Stomach (tissue), 9 donors: Measurements from ENCODE around the gene MAP3K19. TPM values are rescaled to one million over a fixed set of nuclear protein-coding genes. Genes with fewer than 3 reads are reported as not detected.

Experiments used
- DNase-seq, 2 donors: peaks; one replicate each; pipeline versions ENCODE4 v3.0.0 to v3.0.0-alpha.2; 2013 to 2019
- H3K27ac ChIP-seq, 5 donors: fragments of 200-600 bp in 4 of 5; sonication (generic) in 4 of 5; one replicate each; pipeline ENCODE4 v1.5.1; 2013 to 2019; ENCODE audit warnings: mild to moderate bottlenecking in 1 of 5, moderate library complexity in 1 of 5
- H3K27me3 ChIP-seq, 3 donors: fragments of 200-600 bp; sonication (generic); one replicate each; pipeline ENCODE4 v1.5.1; 2017 to 2019; ENCODE audit warnings: mixed run types in 1 of 3
- H3K36me3 ChIP-seq, 4 donors: fragments of 200-600 bp; sonication (generic); 1 replicate in 3 of 4; 2 replicates in 1 of 4; pipeline ENCODE4 v1.5.1; 2016 to 2019
- H3K4me1 ChIP-seq, 4 donors: fragments of 200-600 bp; sonication (generic); one replicate each; pipeline ENCODE4 v1.5.1; 2016 to 2019
- H3K4me3 ChIP-seq, 4 donors: fragments of 200-600 bp; sonication (generic) in 3 of 4; one replicate each; pipeline ENCODE4 v1.5.1; 2016 to 2019; ENCODE audit warnings: mild to moderate bottlenecking in 1 of 4
- H3K9me3 ChIP-seq, 4 donors: fragments of 200-600 bp; sonication (generic); one replicate each; pipeline ENCODE4 v1.5.1; 2016 to 2019
- EP300 ChIP-seq: sonication (generic); formaldehyde crosslinking; IDR thresholded peaks from one replicate; pipeline ENCODE4 v1.6.1; 2017; ENCODE audit warnings: antibody characterized with exemption
- POLR2A ChIP-seq, 4 donors: fragments of 450-650 bp; IDR thresholded peaks; one replicate each; pipeline ENCODE4 v1.6.1; 2016; ENCODE audit warnings: antibody characterized with exemption in 4 of 4, control low read depth in 2 of 4, mild to moderate bottlenecking in 1 of 4, moderate library complexity in 1 of 4
- POLR2AphosphoS5 ChIP-seq, 3 donors: sonication (generic); formaldehyde crosslinking; IDR thresholded peaks; one replicate each; pipeline ENCODE4 v1.6.1; 2016; ENCODE audit warnings: antibody characterized with exemption in 3 of 3
- WGBS, 5 donors: extraction: QIAGEN DNeasy Blood & Tissue Kit in 3 of 5; methylation state at CpG; one replicate each; pipeline versions ENCODE4 v1.1.5 to v1.1.7; 2013 to 2018; 5-methylcytosine and 5-hydroxymethylcytosine counted together
- intact Hi-C: fragments of 100-400 bp; cut with DNase I; formaldehyde crosslinking; loops from one replicate; pipeline ENCODE4 v1.15.1; 2023; ENCODE audit warnings: low total_unique reads
- polyA plus RNA-seq, 3 donors: library from polyadenylated mRNA; stranded (reverse); fragments of 200-250 nt; gene quantifications; one replicate each; pipeline ENCODE4 v1.2.3, GENCODE V29; 2013
- total RNA-seq, 5 donors: library from RNA; depleted of rRNA; stranded (reverse); fragments of >200 nt; gene quantifications; one replicate each; pipeline versions ENCODE4 v1.1.0 to v1.2.3, GENCODE V29; 2014 to 2016
- TF ChIP-seq, protein P1 (sequence below), 7 experiments: fragments of 450-650 bp in 4 of 7; fragments of 200-600 bp in 3 of 7; sonication (generic) in 3 of 7; IDR thresholded peaks; one replicate each; pipeline ENCODE4 v1.5.1; 2016 to 2019; ENCODE audit warnings: antibody characterized with exemption in 7 of 7, control low read depth in 2 of 7, mild to moderate bottlenecking in 1 of 7
- donor health status: healthy with polysubstance abuse.
- donor health status: Bipolar disorder and iron deficiency.
- donor health status: healthy.

Gene MAP3K19
- total and polyA plus RNA-seq, 8 donors: 1.1 TPM; not detected in 7

DNA sequence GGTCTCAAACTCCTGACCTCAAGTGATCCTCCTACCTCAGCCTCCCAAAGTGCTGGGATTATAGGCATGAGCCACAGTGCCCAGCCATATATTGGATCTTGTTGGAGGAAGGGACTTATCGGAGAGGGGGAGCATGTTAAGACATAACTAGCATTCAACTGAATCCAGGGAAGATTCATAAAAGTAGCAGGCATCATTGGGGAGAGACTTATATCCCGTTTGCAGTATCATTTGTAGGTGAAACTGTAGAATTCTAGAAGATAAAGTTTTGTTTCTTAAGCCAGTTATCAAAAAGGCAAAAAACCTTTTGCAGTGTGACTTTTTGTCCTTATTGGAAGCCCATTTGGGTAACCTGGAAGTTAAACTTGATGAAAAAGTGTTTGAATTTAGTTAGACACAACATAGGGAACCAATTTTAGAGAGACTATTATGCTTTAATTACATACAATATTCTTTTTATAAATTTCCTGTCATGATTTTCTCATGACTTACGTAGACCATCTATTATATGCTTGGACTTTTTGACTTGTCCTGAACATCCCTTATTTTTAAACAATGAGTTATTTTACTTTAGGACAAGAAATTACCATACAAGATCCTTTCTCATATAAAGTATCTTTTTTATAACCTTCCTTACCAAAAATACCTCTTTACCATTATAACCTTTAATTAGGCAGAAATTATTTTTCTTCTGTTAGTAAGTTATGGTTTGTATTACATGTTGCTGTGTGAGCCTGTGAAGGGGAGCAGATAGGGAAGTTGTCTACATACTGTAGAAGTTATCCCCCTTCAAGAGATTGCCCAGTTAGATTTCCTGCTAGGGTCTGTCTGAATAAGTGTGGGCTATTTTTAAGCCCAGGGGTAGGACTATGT lies 25.1 kb upstream of the MAP3K19 start:
- 95 to 97% (median 97%) methylated on average over 3 of the region's 3 CpGs for WGBS, 5 donors
- Histone ChIP-seq H3K36me3 (peaks cover 0 to 13% (median 9%) of the 10 kb centered on the region in 4 donors), H3K4me3 (no peak overlapping the region), H3K27me3 (no peaks in the 10 kb centered on the region), H3K27ac (no peak overlapping the region), H3K9me3 (peaks cover 0 to 16% (median 2%) of the 10 kb centered on the region in 4 donors), H3K4me1 (peaks cover 0 to 25% (median 17%) of the 10 kb centered on the region in 4 donors)
- intact Hi-C loops: no loop called here
- TF ChIP-seq EP300: no peak
- TF ChIP-seq, protein P1, sequence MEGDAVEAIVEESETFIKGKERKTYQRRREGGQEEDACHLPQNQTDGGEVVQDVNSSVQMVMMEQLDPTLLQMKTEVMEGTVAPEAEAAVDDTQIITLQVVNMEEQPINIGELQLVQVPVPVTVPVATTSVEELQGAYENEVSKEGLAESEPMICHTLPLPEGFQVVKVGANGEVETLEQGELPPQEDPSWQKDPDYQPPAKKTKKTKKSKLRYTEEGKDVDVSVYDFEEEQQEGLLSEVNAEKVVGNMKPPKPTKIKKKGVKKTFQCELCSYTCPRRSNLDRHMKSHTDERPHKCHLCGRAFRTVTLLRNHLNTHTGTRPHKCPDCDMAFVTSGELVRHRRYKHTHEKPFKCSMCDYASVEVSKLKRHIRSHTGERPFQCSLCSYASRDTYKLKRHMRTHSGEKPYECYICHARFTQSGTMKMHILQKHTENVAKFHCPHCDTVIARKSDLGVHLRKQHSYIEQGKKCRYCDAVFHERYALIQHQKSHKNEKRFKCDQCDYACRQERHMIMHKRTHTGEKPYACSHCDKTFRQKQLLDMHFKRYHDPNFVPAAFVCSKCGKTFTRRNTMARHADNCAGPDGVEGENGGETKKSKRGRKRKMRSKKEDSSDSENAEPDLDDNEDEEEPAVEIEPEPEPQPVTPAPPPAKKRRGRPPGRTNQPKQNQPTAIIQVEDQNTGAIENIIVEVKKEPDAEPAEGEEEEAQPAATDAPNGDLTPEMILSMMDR (IDR thresholded peaks at IDR 0.05): no peak
- TF ChIP-seq POLR2AphosphoS5 (IDR thresholded peaks at IDR 0.05): no peak
- no peak for TF ChIP-seq POLR2A (IDR thresholded peaks at IDR 0.05)
- no peak for DNase-seq

GRCh38 chr2:135066710-135067109 lies 19.5 kb upstream of the MAP3K19 start:
- peaks cover 0 to 34% (median 15%) of the 10 kb centered on the region in 4 donors for H3K4me1 ChIP-seq
- TF ChIP-seq, protein P1 (IDR thresholded peaks at IDR 0.05): no peak
- TF ChIP-seq POLR2AphosphoS5 (IDR thresholded peaks at IDR 0.05) (no peak), EP300 (no peak), POLR2A (IDR thresholded peaks at IDR 0.05) (no peak)
- no peak overlapping the region for H3K27ac ChIP-seq
- peaks cover 0 to 16% (median 13%) of the 10 kb centered on the region in 4 donors for H3K36me3 ChIP-seq
- no peak for DNase-seq
- no peak overlapping the region for H3K4me3 ChIP-seq
- intact Hi-C loops: no loop called here
- H3K9me3 ChIP-seq: peaks cover 0 to 8% (median under 1%) of the 10 kb centered on the region in 4 donors
- WGBS, 5 donors: 76 to 92% (median 91%) methylated on average over 1 of the region's 1 CpG
- H3K27me3 ChIP-seq: no peaks in the 10 kb centered on the region

- 90 to 98% (median 95%) methylated on average over 2 of the region's 2 CpGs for WGBS, 5 donors
- DNase-seq: no peak
- H3K9me3 ChIP-seq: no peaks in the 10 kb centered on the region
- H3K4me1 ChIP-seq: peaks cover 0 to 33% (median 16%) of the 10 kb centered on the region in 4 donors
- H3K4me3 ChIP-seq: no peak overlapping the region
- H3K27me3 ChIP-seq: no peaks in the 10 kb centered on the region
- peaks cover 10 to 36% (median 28%) of the 10 kb centered on the region in 4 donors for H3K36me3 ChIP-seq
- no peak overlapping the region for H3K27ac ChIP-seq
- TF ChIP-seq, protein P1 (IDR thresholded peaks at IDR 0.05): no peak
- no peak for TF ChIP-seq POLR2AphosphoS5 (IDR thresholded peaks at IDR 0.05)
- TF ChIP-seq EP300: no peak
- no peak for TF ChIP-seq POLR2A (IDR thresholded peaks at IDR 0.05)
- intact Hi-C loops: no loop called here
Observed at GRCh38 chr2:135064149-135064548, 16.9 kb upstream of the MAP3K19 start.

- H3K27me3 ChIP-seq: no peaks in the 10 kb centered on the region
- no peak overlapping the region for H3K4me3 ChIP-seq
- no peaks in the 10 kb centered on the region for H3K9me3 ChIP-seq
- DNase-seq: no peak
- H3K27ac ChIP-seq: no peak overlapping the region
- H3K36me3 ChIP-seq: peaks cover 10 to 40% (median 28%) of the 10 kb centered on the region in 4 donors
- TF ChIP-seq, protein P1 (IDR thresholded peaks at IDR 0.05): no peak
- TF ChIP-seq EP300 (no peak), POLR2AphosphoS5 (IDR thresholded peaks at IDR 0.05) (no peak), POLR2A (IDR thresholded peaks at IDR 0.05) (no peak)
- H3K4me1 ChIP-seq: peaks cover 0 to 41% (median 18%) of the 10 kb centered on the region in 4 donors
- intact Hi-C loops: no loop called here
- WGBS, 5 donors: 89 to 95% (median 91%) methylated on average over 1 of the region's 1 CpG
Observed at GRCh38 chr2:135063210-135063609, 16.0 kb upstream of the MAP3K19 start.
